OCI-LY7 (cell line): Measurements from ENCODE around the gene DBF4.
"Not testable (repeated sequence)": the region's sequence is repeated elsewhere in the genome, so short reads cannot be mapped to it uniquely, and the experiment has no call there.

Source experiments
- CTCF ChIP-seq: fragments of 200-600 bp; sonication (generic); conservative IDR thresholded peaks from 2 replicates; pipeline ENCODE4 v1.5.1; 2014; ENCODE audit warnings: mild to moderate bottlenecking, antibody characterized with exemption, low read length, moderate library complexity, mixed read lengths
- EZH2phosphoT487 ChIP-seq: fragments of 200-600 bp; sonication (generic); IDR thresholded peaks from 2 replicates; pipeline ENCODE4 v1.6.1; 2018; ENCODE audit warnings: low read depth, borderline replicate concordance, mild to moderate bottlenecking, mixed run types, antibody characterized with exemption, low read length, moderate library complexity, mixed read lengths

GRCh38 chr7:87908814-87909213 lies 32.5 kb downstream of the DBF4 start:
- not testable (repeated sequence) for TF ChIP-seq CTCF, EZH2phosphoT487
